Renal cortex interstitium (tissue), 15 donors: Measurements from ENCODE around the gene PAX6. TPM values are rescaled to one million over a fixed set of nuclear protein-coding genes. Genes with fewer than 3 reads are reported as not detected.

Source experiments
- DNase-seq, 11 donors: peaks; one replicate each; pipeline ENCODE4 v3.0.0-alpha.2; 2013; ENCODE audit warnings: low read depth in 9 of 11, low spot score in 4 of 11; ENCODE audit errors: extremely low read depth in 1 of 11
- long read RNA-seq, 16 experiments: transcript quantifications; one replicate each; lab custom pipeline, GENCODE V29; 2026
- polyA plus RNA-seq, 3 donors: library from polyadenylated mRNA; unstranded; fragments of 120-200 nt; gene quantifications; one replicate each; pipeline ENCODE4 v1.2.1, GENCODE V29; 2013; ENCODE audit not compliant: insufficient read length in 3 of 3

Gene PAX6
- under 1 TPM in 1 of 3 donors, not detected in 2; 0.06 TPM for polyA plus RNA-seq
- long read RNA-seq, donor 1 = 0 reads
- long read RNA-seq, donor 2 = 0 reads
- long read RNA-seq, donor 3 = 0 reads
- long read RNA-seq, donor 4 = 0 reads
- long read RNA-seq, donor 5 = 0 reads
- long read RNA-seq, donor 6 = 0 reads
- long read RNA-seq, donor 7 = 0 reads
- long read RNA-seq, donor 8 = 0 reads
- long read RNA-seq, donor 9 = 0 reads
- long read RNA-seq, donor 10 = 0 reads
- long read RNA-seq, donor 11 = 0 reads
- long read RNA-seq, donor 12 = 0 reads
- long read RNA-seq, donor 13 = 0 reads
- long read RNA-seq, donor 14 = 0 reads
- long read RNA-seq, donor 15 = 0 reads
- long read RNA-seq, donor 16 = 0 reads

- DNase-seq = no peak
These were observed at the start of gene PAX6 for GRCh38 chr11:31810779-31811647. PAX6 (minus strand) TSS chr11:31811322; CDS start chr11:31806411, 4,911 bp downstream.

GRCh38 chr11:31860391-31860790 lies 49.3 kb upstream of the PAX6 start:
- DNase-seq = no peak

GRCh38 chr11:31856248-31856647 lies 45.1 kb upstream of the PAX6 start:
- DNase-seq = no peak

GRCh38 chr11:31855466-31855865 lies 44.3 kb upstream of the PAX6 start:
- DNase-seq = no peak

- no peak for DNase-seq
These were observed 39.2 kb upstream of the PAX6 start for GRCh38 chr11:31850365-31850764.

GRCh38 chr11:31847761-31848160 lies 36.6 kb upstream of the PAX6 start:
- DNase-seq = no peak

- DNase-seq = no peak
These were observed 34.2 kb upstream of the PAX6 start for GRCh38 chr11:31845331-31845730.

- DNase-seq = no peak
These were observed 33.2 kb upstream of the PAX6 start for GRCh38 chr11:31844351-31844750.

GRCh38 chr11:31841435-31841834 lies 30.3 kb upstream of the PAX6 start:
- DNase-seq = no peak

GRCh38 chr11:31834237-31834636 lies 23.1 kb upstream of the PAX6 start:
- DNase-seq = no peak

- DNase-seq = no peak
These were observed 19.3 kb upstream of the PAX6 start for GRCh38 chr11:31830406-31830805.

GRCh38 chr11:31828217-31828616 lies 17.1 kb upstream of the PAX6 start:
- DNase-seq = no peak

GRCh38 chr11:31827455-31828206 lies 16.5 kb upstream of the PAX6 start:
- DNase-seq = no peak

GRCh38 chr11:31826536-31827438 lies 15.7 kb upstream of the PAX6 start:
- no peak for DNase-seq

GRCh38 chr11:31825838-31826484 lies 14.8 kb upstream of the PAX6 start:
- DNase-seq = no peak

- no peak for DNase-seq
These were observed 14.0 kb upstream of the PAX6 start for GRCh38 chr11:31824879-31825837.

- DNase-seq = no peak
These were observed 13.3 kb upstream of the PAX6 start for GRCh38 chr11:31824332-31824878.
